Measurements from ENCODE around the gene PPP2R2D. TPM values are rescaled to one million over a fixed set of nuclear protein-coding genes. Genes with fewer than 3 reads are reported as not detected.

PPP2R2D gene
- total and polyA plus RNA-seq, 5 experiments from 2014 or later = 22.7 to 49.6 (median 38.3) TPM

DNA sequence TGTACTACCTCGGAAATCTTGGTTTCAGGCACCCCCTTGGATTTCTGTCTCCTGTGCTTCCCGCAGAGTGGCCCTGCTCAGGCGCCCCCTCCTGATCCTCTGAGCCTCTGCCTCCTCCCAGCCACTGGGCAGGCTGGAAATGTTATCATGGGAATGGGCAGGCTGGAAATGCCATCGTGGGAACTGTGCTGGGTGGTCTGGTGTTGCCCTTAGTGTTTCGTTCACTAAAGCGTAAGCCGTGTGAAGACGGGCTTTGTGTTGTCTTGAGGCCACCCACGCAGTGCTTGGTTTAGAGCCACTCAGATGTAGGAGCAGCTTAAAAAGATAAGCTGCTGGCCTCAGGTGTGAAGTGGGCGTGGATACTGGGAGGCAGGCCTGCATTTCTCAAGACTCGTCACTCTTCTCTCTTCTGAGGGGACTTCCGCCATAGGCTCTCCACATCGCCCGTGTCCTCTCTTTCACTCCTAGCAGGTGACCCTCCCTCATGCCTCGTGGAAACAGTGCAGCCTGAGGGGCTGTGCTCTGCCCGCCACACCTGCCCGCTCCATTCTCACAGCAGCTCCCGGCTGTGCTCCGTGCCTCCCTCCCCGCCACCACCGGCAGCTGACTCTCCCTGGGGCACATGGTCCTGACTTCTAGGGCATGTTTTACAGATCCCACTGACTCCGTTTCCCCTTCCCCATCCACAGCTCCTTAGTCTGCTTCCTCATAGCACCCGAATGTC lies 28.5 kb downstream of the PPP2R2D start:
- Mint-ChIP-seq H3K27me3 (no peaks in the 10 kb centered on the region), H3K4me1 (peaks cover 42 to 85% (median 69%) of the 10 kb centered on the region in 4 donors), H3K9me3 (peaks cover 0 to 12% (median 2%) of the 10 kb centered on the region in 9 donors), H3K4me3 (peak overlapping the region in 9 of 10 donors; percentile 8 to 83 (median 73)), H3K27ac (peak overlapping the region in 8 of 10 donors; percentile 18 to 92 (median 72)), H3K36me3 (peaks cover 11 to 18% (median 11%) of the 10 kb centered on the region in 3 donors)
- DNase-seq (no peak), ATAC-seq (no peak)
- POLR2A ChIA-PET = interaction anchor here (1.0 kb wide), 1 partner anchor 14 kb away, joined by 3 read pairs; no protein-coding TSS in a partner anchor

DNA sequence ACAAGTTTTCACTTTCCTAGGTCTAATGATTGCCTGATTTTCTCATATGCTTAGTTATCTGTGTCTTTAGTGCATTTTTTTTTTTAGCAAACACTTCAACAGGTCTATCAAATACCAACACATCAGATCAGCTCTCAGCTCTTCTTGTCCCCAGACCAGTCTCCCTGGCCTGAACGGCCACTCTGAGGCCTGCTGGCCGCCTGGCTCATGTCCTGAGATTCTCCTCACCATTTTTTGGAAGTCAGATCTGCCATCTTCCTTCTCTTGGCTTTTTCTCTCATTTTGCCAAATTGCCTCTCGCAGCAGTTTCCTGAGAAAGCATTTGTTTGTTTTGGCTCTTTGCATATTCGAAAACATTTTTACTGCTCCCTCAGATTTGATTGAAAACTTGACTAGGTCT lies 29.3 kb downstream of the PPP2R2D start:
- Mint-ChIP-seq H3K9me3 (peaks cover 0 to 5% (median 2%) of the 10 kb centered on the region in 9 donors), H3K27ac (peak overlapping the region; percentile 2 to 80 (median 52)), H3K27me3 (no peaks in the 10 kb centered on the region), H3K4me1 (peaks cover 45 to 86% (median 76%) of the 10 kb centered on the region in 4 donors), H3K36me3 (peaks cover 6 to 25% (median 8%) of the 10 kb centered on the region in 3 donors), H3K4me3 (peak overlapping the region in 7 of 10 donors; percentile 0 to 75 (median 28))
- POLR2A ChIA-PET = interaction anchor here (0.5 kb wide), 1 partner anchor 23 kb away, joined by 3 read pairs; no protein-coding TSS in a partner anchor
- DNase-seq (no peak), ATAC-seq (no peak)

DNA sequence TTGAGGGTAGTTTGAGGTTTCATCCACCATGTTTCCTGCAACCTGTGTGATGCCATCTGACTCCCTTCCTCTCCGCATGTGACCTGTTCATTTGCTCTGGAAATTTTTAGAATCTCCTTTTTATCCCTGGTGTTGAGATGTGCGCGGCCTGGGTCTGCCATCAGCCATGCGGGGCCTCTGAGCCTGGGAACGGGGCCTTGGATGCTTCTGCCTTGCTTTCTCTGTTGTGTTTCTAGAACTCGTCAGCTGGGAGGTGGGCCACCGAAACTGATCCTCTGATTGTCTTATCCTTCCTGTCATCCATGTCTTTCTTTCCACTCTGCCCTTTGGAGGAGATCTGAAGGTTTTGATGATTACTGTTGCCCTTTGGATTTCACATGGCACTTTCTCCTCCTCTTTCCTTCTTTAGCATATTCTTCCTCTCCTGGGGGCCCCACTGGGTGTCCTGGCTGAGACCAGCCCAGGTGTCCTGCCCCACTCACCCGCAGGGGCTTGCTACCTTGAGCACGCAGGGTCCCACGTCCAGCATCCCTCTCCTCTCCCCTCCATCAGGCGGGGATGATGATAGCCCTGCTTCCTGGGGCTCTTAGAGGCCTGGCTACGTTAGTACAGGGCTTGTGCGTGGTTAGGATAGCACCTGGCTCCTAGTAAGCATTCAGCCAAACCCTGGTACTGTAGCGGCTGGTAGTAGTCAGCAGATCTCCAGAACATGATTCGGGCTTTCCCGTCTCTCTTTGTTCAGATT lies 29.9 kb downstream of the PPP2R2D start:
- peaks cover 0 to 2% (median 0%) of the 10 kb centered on the region in 9 donors for H3K9me3 Mint-ChIP-seq
- peak overlapping the region in 6 of 10 donors; percentile 4 to 75 (median 47) for H3K4me3 Mint-ChIP-seq
- DNase-seq (no peak), ATAC-seq (no peak)
- H3K27me3 Mint-ChIP-seq = no peaks in the 10 kb centered on the region
- peak overlapping the region in 7 of 10 donors; percentile 31 to 80 (median 58) for H3K27ac Mint-ChIP-seq
- peaks cover under 1 to 30% (median 2%) of the 10 kb centered on the region in 3 donors for H3K36me3 Mint-ChIP-seq
- peaks cover 47 to 89% (median 79%) of the 10 kb centered on the region in 4 donors for H3K4me1 Mint-ChIP-seq
- POLR2A ChIA-PET = no interaction called here

DNA sequence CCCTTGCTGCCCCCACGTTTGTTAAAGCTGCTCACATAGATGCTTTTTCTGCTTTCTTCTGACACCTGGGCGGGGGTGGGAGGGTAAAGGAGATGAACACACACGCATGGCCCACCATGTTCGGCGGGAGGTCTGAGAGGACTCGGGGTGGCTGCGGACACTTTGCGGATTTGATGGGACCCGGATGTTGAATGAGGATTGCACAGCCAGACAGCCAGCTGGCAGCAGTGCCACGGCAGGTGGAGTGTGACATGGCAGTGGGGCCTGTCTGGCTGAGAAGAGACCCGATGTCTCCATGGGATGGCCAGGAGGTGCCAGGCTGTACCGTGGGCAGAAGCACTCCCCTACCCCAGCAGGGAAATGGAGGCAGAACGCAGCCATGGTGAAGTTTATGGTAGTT lies 31.2 kb downstream of the PPP2R2D start:
- H3K27me3 Mint-ChIP-seq = no peaks in the 10 kb centered on the region
- POLR2A ChIA-PET = no interaction called here
- no peak for ATAC-seq
- H3K4me1 Mint-ChIP-seq = peaks cover 41 to 82% (median 72%) of the 10 kb centered on the region in 4 donors
- peak overlapping the region in 1 of 10 donors; percentile 34 for H3K4me3 Mint-ChIP-seq
- peak overlapping the region in 1 of 10 donors; percentile 44 for H3K27ac Mint-ChIP-seq
- H3K9me3 Mint-ChIP-seq = no peaks in the 10 kb centered on the region
- no peak for DNase-seq
- peaks cover 0 to 33% (median 0%) of the 10 kb centered on the region in 3 donors for H3K36me3 Mint-ChIP-seq

DNA sequence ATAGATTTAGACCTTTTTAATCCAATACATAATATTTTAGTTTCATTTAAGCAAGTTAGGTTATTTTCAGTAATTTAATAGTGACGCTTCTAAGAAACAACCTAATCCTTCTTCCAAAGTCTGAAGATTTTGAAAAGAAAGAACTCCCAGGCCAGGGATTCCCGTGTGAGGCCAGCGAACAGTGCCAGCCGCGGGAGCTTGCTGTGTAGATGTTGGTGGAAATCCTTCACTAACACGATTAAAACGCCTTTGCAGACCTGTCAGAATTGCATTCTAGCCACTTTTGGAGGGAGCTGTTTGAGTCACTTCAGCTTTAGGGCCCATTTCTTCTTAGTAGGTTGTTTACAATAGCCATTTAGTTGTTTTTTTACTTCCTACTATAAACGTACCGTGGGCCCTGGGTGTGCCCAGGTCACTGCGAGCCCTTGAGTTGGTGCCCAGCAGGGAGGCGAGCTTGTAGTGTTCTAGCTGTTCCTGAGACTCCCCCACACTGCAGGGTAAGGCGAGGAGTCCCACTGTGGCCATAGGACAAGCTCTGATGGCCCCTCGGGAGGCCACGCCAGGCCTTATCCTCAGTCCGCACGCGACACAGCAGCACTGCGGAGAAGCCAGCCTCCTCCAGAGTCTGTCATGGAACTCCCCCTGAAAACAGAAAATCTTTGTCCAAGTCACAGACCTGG lies 32.3 kb downstream of the PPP2R2D start:
- H3K27ac Mint-ChIP-seq = peak overlapping the region in 9 of 10 donors; percentile 14 to 83 (median 53)
- no peaks in the 10 kb centered on the region for H3K9me3 Mint-ChIP-seq
- DNase-seq (no peak), ATAC-seq (no peak)
- peaks cover 36 to 70% (median 60%) of the 10 kb centered on the region in 4 donors for H3K4me1 Mint-ChIP-seq
- H3K27me3 Mint-ChIP-seq = no peaks in the 10 kb centered on the region
- no peak overlapping the region for H3K4me3 Mint-ChIP-seq
- H3K36me3 Mint-ChIP-seq = peaks cover 0 to 41% (median 3%) of the 10 kb centered on the region in 3 donors
- POLR2A ChIA-PET = interaction anchor here (1.3 kb wide), 1 partner anchor 25 kb away, joined by 3 read pairs; no protein-coding TSS in a partner anchor

DNA sequence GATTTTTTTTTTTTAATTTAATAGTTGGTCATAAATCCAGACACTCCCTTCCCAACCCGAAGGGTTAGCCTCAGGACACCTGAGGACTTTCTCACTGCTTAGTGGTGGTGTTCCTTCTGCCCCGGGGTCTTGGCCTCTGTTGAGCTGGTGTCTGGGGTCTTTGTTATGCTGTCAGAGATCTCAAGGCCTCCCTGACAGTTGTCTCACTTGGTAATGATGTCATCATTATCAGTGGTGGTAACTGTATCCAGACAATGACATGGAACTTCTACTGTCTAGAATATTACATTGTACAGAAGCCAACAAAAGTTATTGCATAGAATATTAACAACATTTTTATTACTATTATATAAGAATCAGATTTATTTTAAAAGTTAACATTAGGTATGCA lies 32.9 kb downstream of the PPP2R2D start:
- no peak overlapping the region for H3K4me3 Mint-ChIP-seq
- H3K27me3 Mint-ChIP-seq = no peaks in the 10 kb centered on the region
- no peak for ATAC-seq
- H3K27ac Mint-ChIP-seq = peak overlapping the region in 7 of 10 donors; percentile 14 to 83 (median 43)
- no peaks in the 10 kb centered on the region for H3K9me3 Mint-ChIP-seq
- H3K4me1 Mint-ChIP-seq = peaks cover 31 to 65% (median 55%) of the 10 kb centered on the region in 4 donors
- no peak for DNase-seq
- H3K36me3 Mint-ChIP-seq = peaks cover 0 to 46% (median 3%) of the 10 kb centered on the region in 3 donors
- POLR2A ChIA-PET = interaction anchor here (1.3 kb wide), 1 partner anchor 26 kb away, joined by 3 read pairs; no protein-coding TSS in a partner anchor

DNA sequence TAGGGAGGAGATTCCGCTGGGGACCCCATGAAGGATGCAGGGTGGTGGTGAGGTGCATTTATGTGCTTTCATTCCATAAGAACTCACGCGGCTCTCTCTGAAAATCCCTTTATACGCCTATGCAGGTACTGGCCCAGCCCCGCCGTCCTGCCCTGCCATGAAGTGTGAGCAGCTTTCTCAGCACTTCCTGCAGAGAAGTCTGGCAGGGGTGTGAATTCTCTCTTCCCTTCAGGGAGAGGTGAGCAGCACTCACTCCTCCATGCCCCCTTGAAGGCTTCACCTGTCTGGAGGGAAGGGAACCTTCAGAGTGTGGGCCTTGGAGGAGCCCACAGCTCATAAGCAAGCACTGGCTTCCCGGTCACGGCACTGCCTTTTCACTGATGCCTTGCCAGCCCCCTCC lies 34.0 kb downstream of the PPP2R2D start:
- peak; percentile 17 to 54 for ATAC-seq
- Mint-ChIP-seq H3K36me3 (peaks cover 0 to 48% (median 3%) of the 10 kb centered on the region in 3 donors), H3K4me3 (peak overlapping the region in 4 of 10 donors; percentile 14 to 51 (median 30)), H3K27me3 (no peaks in the 10 kb centered on the region), H3K4me1 (peaks cover 23 to 54% (median 44%) of the 10 kb centered on the region in 4 donors), H3K9me3 (no peaks in the 10 kb centered on the region), H3K27ac (peak overlapping the region; percentile 55 to 88 (median 81))
- DNase-seq = no peak
- POLR2A ChIA-PET = no interaction called here

DNA sequence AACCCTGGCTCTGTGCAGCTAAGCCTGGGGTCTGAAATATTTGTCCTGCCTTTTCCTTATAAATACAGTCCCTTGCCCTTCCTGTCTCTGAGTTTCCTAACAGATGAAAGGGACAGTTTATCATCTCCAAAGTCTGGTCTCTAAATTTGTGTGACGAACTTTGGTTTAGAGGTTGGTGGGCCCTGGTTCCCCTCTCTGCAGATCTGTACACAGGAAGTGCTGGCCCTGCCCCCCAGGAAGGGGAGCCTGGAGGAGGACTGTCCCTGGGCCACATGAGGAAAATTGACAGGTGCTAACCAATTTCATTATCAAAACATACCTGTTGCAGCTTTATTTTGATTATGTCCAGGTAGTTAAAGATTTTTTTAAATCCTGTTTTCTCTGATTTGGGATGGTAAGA lies 34.5 kb downstream of the PPP2R2D start:
- Mint-ChIP-seq H3K27ac (peak overlapping the region in 9 of 10 donors; percentile 55 to 88 (median 81)), H3K4me1 (peaks cover 18 to 49% (median 39%) of the 10 kb centered on the region in 4 donors), H3K36me3 (peaks cover 0 to 50% (median 3%) of the 10 kb centered on the region in 3 donors), H3K27me3 (no peaks in the 10 kb centered on the region), H3K9me3 (no peaks in the 10 kb centered on the region), H3K4me3 (peak overlapping the region in 4 of 10 donors; percentile 14 to 51 (median 32))
- DNase-seq (peak in 1 of 10 donors; percentile 12), ATAC-seq (peak in 1 of 2 donors; percentile 72)
- POLR2A ChIA-PET = no interaction called here

DNA sequence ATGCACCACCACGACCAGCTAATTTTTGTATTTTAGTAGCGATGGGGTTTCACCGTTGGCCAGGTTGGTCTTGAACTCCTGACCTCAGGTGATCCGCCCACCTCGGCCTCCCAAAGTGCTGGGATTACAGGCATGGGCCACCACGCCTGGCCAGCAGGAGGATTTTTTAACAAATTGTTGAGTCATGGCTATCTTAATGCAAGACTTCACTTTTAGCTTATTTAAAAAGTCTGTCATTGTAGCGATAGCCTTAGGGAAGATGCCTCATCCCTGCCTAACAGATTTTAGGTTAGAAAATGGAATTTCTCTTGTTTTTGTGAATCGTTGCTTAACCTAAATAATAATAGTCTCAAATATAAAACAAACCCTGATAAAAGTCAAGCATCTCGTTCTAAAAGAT lies 35.5 kb downstream of the PPP2R2D start:
- POLR2A ChIA-PET = no interaction called here

DNA sequence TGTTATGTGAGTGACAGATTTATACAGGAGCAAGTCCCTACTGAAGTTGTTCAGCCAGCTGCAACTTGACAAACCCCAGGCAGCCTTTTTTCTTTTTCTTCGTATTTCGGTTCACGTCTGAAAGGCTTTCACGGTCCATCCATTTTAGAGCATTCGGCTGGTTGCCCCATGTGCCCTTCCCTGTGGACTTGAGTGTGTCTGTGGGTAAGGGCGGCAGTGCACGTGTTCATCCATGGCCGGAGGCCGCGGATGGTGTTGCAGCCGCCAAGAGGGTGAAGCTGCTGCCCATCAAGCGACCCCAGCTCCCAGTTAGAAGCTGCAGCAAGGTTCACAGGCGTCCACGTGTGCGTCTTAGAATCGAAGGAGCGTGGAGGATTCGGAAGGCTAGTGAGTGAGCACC lies 35.9 kb downstream of the PPP2R2D start:
- peak overlapping the region in 4 of 10 donors; percentile 53 to 75 (median 62) for H3K27ac Mint-ChIP-seq
- peaks cover 6 to 35% (median 24%) of the 10 kb centered on the region in 4 donors for H3K4me1 Mint-ChIP-seq
- DNase-seq = no peak
- no peak for ATAC-seq
- H3K9me3 Mint-ChIP-seq = no peaks in the 10 kb centered on the region
- no peak overlapping the region for H3K4me3 Mint-ChIP-seq
- POLR2A ChIA-PET = no interaction called here
- H3K36me3 Mint-ChIP-seq = peaks cover 0 to 60% (median 3%) of the 10 kb centered on the region in 3 donors
- no peaks in the 10 kb centered on the region for H3K27me3 Mint-ChIP-seq

More for the DNA sequence above, 35.5 kb downstream of the PPP2R2D start:
- Mint-ChIP-seq H3K36me3 (peaks cover 0 to 55% (median 3%) of the 10 kb centered on the region in 3 donors), H3K4me1 (peaks cover 10 to 39% (median 29%) of the 10 kb centered on the region in 4 donors), H3K27ac (peak overlapping the region in 2 of 10 donors; percentile 56 to 69), H3K9me3 (no peaks in the 10 kb centered on the region), H3K27me3 (no peaks in the 10 kb centered on the region), H3K4me3 (no peak overlapping the region)
- ATAC-seq (no peak), DNase-seq (no peak)

DNA sequence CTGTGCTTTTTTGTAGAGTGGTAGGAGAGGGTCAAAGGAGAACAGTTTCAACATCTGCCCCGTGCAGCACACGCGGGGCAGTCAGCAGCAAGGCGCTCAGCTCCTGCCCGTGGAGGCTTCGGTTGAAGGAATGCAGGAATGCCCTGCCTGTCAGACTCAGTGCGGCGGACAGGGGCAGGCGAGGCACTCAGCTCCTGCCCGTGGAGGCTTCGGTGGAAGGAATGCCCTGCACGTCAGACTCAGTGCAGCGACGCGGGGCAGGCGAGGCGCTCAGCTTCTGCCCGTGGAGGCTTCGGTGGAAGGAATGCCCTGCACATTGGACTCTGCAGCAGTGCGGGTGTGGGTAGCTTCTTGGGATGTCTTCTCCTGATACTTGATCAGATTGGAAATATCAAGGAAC lies 37.0 kb downstream of the PPP2R2D start:
- Mint-ChIP-seq H3K9me3 (no peaks in the 10 kb centered on the region), H3K4me1 (peaks cover 6 to 28% (median 21%) of the 10 kb centered on the region in 4 donors), H3K36me3 (peaks cover 0 to 66% (median 3%) of the 10 kb centered on the region in 3 donors), H3K27ac (peak overlapping the region in 3 of 10 donors; percentile 55 to 75 (median 62)), H3K4me3 (no peak overlapping the region), H3K27me3 (no peaks in the 10 kb centered on the region)
- no peak for DNase-seq
- ATAC-seq = no peak
- POLR2A ChIA-PET = no interaction called here

DNA sequence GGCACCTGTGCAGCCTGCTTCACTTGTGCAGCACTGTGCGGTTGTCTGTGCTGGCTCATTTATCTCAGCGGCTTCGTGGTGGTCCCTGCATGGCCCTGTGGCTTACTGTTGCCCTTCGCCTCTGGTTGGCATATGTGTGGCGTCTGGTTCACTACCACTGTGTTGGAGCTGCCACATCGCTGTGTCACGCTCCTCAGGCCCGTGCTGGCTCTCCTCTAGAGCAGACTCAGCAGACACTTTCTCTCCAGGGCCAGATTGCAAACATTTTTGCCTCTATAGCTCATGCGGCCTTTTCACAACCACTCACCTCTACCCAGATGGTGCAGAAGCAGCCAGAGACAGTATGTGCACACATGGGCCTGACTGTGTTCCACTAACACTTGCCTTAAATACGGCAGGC lies 37.9 kb downstream of the PPP2R2D start:
- Mint-ChIP-seq H3K9me3 (no peaks in the 10 kb centered on the region), H3K27me3 (no peaks in the 10 kb centered on the region), H3K4me3 (no peak overlapping the region), H3K27ac (peak overlapping the region in 4 of 10 donors; percentile 19 to 84 (median 52)), H3K4me1 (peaks cover 8 to 23% (median 18%) of the 10 kb centered on the region in 4 donors), H3K36me3 (peaks cover 0 to 73% (median 5%) of the 10 kb centered on the region in 3 donors)
- POLR2A ChIA-PET = no interaction called here
- ATAC-seq (no peak), DNase-seq (no peak)
